ENCODE results near the gene SLC36A2. TPM values are rescaled to one million over a fixed set of nuclear protein-coding genes. Genes with fewer than 3 reads are reported as not detected.

Gene SLC36A2
- total RNA-seq, 1 experiment from 2014 or later, result not detected

- DNase-seq (ENCODE audit: low read depth), result no peak
Observed at GRCh38 chr5:151283120-151283825, 64.1 kb downstream of the SLC36A2 start.

GRCh38 chr5:151281001-151281639 is 66.2 kb downstream of the SLC36A2 start:
- no peak for DNase-seq (ENCODE audit: low read depth)

- no peak for DNase-seq (ENCODE audit: low read depth)
Observed at GRCh38 chr5:151280443-151280842, 66.9 kb downstream of the SLC36A2 start.

- no peak for DNase-seq (ENCODE audit: low read depth)
Observed at GRCh38 chr5:151278845-151279244, 68.5 kb downstream of the SLC36A2 start.

GRCh38 chr5:151275803-151276202 is 71.6 kb downstream of the SLC36A2 start:
- DNase-seq (ENCODE audit: low read depth), result no peak

- DNase-seq (ENCODE audit: low read depth), result no peak
Observed at GRCh38 chr5:151274666-151275065, 72.7 kb downstream of the SLC36A2 start.

- DNase-seq (ENCODE audit: low read depth), result no peak
Observed at GRCh38 chr5:151271336-151271735, 76.0 kb downstream of the SLC36A2 start.

- peak; percentile 67 for DNase-seq (ENCODE audit: low read depth)
Observed at GRCh38 chr5:151270599-151270998, 76.8 kb downstream of the SLC36A2 start.

GRCh38 chr5:151267491-151268260 is 79.7 kb downstream of the SLC36A2 start:
- no peak for DNase-seq (ENCODE audit: low read depth)

Other genes with a start within 250 kb of the SLC36A2 start
- gene ANXA6, start 189.8 kb downstream of the SLC36A2 start, total RNA-seq (2014; rRNA removed; shearing (Covaris generic)), result 178 and 190 TPM in 2 replicates
- 0.60 and 0.74 TPM in 2 replicates for gene CCDC69, start 123.5 kb downstream of the SLC36A2 start, total RNA-seq (2014; rRNA removed; shearing (Covaris generic))
- gene GM2A, start 94.4 kb downstream of the SLC36A2 start, total RNA-seq (2014; rRNA removed; shearing (Covaris generic)), result 8.8 and 10.9 TPM in 2 replicates
- gene SLC36A3, start 43.8 kb downstream of the SLC36A2 start, total RNA-seq (2014; rRNA removed; shearing (Covaris generic)), result not detected in 2 replicates
- 1.7 and 3.5 TPM in 2 replicates for gene SLC36A1, start 100.0 kb upstream of the SLC36A2 start, total RNA-seq (2014; rRNA removed; shearing (Covaris generic))
- gene FAT2, start 243.8 kb upstream of the SLC36A2 start, total RNA-seq (2014; rRNA removed; shearing (Covaris generic)), result 0.06 and 0.11 TPM in 2 replicates

Data from Daoy (cell line).